GM19452 (cell line): ENCODE data around the gene MIOX.

Experiments
- ATAC-seq: cut with Tn5 transposase; IDR thresholded peaks from one replicate; pipeline ENCODE4 v1.9.1; 2021; ENCODE audit not compliant: unreplicated experiment

MIOX gene

GRCh38 chr22:50488886-50489285 is 2.2 kb downstream of the MIOX start:
- ATAC-seq: no peak

GRCh38 chr22:50489363-50490243 is 2.9 kb downstream of the MIOX start:
- ATAC-seq: no peak

DNA sequence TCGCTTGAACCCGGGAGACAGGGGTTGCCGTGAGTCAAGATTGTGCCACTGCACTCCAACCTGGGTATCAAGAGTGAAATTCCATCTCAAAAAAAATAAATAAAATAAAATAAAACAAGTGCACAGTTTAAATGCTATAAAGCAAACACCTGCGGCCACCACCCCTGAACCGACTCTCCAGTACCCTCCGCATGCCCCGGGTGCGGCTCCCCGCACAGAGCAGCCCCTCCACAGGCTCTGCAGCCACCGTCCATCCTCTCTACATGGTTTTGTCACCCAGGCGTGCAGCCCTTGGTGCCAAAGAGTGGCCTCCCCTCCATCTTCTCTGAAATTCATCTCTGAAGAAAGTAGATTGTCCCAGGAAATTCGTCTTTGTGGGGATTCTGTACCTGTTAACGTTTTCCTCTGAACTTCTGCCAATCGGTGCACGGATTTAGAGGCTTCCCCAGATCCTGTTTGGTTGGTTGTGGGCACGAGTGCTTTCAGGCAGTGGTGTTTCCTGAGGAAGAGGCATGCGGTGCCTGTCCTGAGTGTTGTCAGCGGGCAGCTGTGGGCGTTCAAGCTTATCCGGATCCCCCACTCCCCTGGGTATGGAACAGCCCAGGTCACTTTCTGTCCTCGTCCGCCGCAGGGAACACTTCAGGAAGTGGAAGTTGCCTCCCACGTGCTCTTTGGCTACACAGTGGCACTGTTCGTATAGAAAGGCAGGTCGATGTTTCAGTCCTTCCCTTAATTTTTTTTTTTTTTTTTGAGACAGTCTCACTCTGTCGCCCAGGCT is 4.1 kb downstream of the MIOX start:
- ATAC-seq: no peak

GRCh38 chr22:50497093-50497492 is 10.4 kb downstream of the MIOX start:
- ATAC-seq: no peak

- ATAC-seq: no peak
These were observed 11.7 kb downstream of the MIOX start for GRCh38 chr22:50498322-50498890.

DNA sequence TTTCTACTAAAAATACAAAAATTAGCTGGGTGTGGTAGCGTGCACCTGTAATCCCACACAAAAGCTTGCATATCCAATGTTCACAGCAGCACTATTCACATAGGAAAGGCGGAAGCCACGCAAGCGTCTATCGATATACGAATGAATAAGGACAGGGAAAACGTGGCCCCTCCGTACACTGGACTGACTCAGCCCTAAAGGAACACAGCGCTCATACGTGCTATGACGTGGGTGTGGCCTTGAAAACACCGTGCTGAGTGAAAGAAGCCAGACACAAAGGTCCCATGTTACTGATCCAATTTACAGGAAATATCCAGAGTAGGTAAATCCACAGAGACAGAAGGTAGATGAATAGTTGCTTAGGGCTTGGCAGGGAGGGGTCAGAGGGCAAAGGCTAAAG is 13.8 kb downstream of the MIOX start:
- ATAC-seq: no peak

- no peak for ATAC-seq
These were observed 15.4 kb downstream of the MIOX start for GRCh38 chr22:50502096-50502495.

- no peak for ATAC-seq
These were observed 16.2 kb downstream of the MIOX start for GRCh38 chr22:50502628-50503474.

DNA sequence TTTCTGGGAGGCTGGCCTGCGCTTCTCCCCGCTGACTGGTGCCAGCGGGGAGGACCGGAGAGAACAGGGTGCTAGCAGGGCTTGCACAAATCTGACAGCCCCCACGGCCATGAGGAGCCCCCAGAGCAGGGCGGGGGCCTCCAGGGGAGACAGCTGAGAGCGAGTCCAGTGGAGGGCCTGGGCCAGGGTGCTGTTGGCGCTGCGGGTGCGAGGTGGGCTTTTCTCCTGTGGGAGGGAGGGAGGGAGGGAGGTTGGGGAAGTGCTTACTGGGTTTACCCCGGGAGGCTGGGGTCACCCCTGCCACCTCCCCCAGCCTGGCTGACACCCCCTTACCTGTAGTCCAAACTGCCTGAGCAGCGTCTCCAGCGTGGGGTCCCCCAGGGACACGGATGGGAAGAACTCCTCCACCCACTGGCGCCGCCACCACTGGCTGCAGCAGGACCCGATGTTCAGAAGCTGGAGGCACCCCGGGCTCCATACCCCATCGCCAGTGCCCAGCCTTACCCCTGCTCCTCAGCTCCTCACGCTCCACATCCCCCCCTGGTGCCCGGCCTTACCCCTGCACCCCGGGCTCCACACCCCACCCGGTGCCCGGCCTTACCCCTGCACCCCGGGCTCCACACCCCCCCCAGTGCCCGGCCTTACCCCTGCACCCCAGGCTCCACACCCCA is 17.0 kb downstream of the MIOX start:
- no peak for ATAC-seq

DNA sequence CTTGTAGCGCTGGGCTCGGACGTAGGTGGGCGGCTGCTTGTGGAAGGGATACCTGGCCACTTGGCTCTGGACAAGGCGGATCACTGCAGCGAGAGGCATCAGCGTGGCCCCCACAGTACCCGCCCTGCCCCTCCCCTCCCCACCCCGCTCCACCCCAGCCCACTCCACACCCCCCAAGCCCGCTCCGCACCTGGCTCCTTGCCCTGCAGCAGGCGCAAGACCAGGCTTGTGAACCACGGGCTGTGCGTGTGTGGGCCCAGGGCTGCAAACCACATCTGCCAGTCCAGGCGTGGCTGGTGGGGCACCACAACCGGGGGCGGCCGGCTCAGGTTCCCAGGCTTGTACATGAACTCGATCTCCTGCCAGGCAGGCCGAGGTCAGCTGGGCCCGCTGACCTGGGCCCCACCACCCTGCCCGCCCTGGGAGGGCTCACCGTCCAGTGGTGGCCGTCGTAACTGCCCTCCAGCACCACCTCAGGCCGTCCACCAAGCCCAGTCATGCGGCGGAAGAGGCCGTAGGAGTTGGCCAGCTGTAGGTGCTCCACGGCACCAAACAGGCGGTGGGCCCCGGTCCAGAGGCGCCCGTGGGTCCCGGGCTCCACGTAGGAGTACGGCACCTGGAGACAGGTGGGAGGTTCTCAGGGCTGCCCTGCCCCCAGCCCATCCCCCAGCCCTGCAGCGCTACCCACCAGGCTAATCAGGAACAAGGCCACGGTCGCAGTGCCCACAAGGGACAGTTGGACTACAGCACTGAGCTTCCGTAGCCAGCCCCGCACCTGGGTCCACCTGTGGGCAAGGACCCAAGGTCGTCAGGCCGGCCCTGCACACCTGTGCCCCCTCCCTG is 17.9 kb downstream of the MIOX start:
- ATAC-seq: no peak

DNA sequence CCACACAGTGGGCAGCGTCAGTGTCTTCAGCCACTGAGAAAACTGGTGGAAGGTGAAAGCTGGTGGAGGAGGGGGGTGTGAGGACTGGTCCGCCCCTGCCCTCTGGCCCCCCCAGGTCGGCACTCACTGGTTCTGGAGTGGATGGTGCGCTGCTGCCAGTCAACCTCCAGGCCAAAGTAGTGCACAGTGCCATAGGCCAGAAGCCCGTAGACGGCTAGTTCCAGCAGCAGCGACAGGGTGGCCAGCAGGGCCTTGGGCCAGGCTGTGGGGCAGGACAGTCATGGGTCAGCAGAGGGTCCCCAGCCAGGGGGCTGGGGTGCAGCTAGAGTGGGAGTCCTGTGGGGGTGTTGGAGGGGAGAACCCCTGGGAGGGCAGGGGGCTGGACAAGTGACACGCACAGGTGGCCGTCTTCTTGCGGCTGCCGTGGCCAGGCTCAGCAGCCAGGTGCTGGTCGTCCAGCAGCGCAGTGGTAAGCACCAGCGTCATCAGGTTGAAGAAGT is 18.7 kb downstream of the MIOX start:
- no peak for ATAC-seq

DNA sequence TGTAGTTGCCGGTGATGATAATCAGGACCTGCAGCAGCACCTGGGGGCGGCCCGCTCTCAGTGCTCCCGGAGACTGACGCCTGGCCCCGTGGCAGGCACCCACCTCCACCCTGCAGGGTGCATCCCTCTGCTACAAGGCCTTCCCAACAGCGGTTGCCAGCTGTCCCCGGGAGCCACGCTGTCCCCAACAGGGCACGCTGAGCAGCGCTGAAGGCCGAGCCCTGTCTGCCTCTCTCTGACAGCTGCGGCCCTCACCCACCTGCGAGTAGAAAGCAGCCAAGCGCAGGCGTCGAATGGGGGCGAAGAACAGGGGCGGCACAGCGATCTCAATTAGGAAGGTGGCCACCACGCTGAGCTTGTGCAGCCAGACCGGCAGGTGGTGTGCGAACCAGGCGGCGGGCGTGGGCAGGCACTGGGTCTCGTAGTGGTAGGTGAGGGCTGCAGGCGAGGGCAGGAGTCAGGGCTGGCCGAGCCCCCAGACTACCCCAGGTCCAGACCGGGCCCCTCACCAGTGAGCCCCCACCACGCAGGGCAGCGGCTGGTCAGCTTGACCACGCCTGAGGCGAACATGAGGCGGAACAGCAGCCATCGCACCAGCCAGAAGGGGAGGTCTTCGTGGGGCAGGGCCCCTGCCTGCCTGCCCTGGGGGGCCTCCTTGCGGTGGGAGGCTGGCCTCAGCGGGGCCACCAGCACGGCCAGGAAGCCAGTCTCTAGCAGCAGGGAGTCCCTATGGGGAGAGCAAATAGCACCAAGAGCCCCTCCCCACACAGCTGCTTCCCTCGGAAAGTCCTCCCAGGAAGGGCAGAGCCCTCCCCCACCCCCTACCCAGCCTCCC is 19.3 kb downstream of the MIOX start:
- no peak for ATAC-seq

DNA sequence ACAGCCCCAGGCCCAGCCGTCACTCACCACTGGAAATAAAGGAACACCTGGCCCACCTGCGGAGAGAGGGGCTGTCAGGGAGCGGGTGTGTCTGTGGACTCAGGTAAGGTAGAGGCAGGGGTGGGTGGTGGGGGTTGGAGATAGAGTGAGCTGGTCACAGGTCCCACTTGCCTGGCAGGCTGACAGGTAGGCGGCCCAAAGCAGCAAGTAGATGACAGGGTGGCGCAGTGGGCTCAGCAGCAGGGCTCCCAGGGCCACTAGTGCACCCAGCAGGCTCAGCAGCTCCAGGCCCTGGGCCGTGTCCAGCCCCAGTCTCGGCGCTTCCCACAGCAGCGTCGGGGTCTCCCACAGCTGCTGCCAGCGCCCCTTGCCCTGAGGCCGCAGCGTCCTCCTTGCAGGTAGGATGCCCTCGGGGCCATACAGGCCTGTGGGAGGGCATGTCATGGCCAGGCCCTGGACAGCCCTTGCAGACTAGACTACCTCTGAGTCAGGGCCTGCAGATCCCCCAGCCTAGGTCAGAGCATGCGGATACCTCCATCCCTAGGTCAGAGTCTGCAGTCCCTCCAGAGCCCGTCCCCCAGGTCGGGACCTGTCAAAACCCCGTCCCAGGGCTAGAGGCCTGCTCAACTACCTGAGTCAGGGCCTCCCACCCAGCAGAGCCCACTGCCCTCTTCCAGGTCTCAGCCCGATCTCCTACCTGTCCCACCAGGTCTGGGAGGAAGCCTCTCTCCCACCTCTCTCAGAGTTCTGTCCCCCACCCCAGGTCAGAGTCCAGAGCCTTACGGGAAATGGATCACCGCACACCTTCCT is 20.2 kb downstream of the MIOX start:
- peak; percentile 4 for ATAC-seq

DNA sequence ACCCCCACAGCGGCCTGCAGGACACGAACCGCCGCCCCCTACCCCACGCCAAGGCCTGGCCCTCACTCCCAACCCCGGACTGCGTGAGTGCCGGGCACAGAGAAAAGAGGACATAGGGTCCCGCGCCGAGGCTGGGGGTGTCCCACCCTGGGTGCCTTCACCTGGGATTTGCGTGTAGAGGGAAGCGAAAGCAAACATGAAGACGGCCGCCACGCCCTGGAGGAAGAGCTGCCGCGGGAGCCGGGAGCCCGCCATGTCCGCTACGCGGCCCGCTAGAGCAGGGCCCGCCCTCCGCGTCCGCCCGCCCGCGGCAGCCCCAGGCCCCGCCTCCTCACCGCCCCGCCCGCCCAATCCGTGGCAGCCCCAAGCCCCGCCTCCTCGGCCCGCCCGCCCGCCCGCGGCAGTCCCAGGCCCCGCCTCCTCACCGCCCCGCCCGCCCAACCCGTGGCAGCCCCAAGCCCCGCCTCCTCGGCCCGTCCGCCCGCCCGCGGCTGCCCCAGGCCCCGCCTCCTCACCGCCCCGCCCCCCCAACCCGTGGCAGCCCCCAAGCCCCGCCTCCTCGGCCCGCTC is 20.8 kb downstream of the MIOX start, which contains the start of gene LMF2:
Gene LMF2, minus strand, starts transcription at position 282 of the 570 bp plus-strand sequence. Its CDS starts 27 bp downstream, at position 255.
- peak; percentile 59 for ATAC-seq

DNA sequence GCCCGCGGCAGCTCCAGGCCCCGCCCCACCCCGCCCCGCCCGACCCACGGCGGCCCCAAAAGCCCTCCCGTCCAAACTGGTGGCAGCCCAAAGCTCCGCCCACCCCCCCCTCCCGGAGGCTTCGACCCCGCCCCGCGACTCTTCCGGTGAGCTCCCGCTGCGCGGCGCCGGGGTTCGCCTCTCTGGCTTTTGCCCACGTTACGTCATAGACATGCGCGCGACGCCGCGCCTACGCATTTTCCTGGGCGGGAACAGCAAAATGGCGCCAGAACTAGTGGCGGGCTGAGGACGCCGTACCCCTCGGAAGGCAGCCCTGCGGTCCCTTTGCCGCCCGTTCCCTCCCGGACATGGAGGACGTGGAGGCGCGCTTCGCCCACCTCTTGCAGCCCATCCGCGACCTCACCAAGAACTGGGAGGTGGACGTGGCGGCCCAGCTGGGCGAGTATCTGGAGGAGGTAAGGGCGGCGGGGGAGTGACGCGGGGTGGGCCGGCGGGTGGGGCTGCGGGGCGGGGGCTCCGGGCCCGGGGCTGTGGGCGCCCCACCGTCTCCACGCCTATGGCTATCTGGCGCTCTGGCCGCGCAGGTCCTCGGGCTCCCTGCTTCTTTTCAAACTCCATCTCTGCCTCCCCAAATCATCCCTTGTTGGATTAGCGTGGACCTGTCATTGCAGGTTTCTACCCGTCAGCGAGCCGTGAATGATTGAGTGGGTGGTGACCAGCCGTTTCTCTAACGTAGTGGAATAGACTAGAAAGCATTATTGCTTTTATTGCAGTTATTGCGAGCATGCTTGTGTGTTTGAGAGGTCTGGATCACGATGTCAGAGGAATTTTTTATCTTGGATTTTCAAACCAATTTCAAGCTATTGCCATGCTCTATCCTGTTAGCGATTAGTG is 21.6 kb downstream of the MIOX start, which contains the start of gene NCAPH2:
Gene NCAPH2, plus strand, starts transcription at position 234 of the 894 bp plus-strand sequence. Its CDS starts 114 bp downstream, at position 348.
- peak; percentile 65 for ATAC-seq

GRCh38 chr22:50508897-50509296 is 22.2 kb downstream of the MIOX start:
- no peak for ATAC-seq
